ENCODE data around the gene LEMD2.

DNA sequence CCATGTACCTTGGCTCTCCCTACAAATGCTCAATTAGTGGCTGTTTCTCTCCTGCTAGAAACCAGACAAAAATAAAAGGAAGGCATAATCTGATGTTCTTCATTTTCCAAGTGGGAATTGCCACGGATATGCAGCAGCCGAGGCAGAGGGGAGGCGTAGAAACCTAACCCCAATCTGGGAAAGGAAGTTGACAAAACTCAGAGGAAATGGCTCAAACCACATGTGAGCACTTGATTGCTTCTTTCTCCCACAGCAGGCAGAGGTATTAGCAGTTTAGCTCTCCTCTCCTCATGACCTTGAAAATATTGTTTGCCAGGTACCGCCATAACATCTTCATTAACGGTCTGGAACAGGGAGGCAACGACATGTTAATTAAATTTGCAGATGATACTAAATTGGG is 18.7 kb upstream of the LEMD2 start:
- TF ChIP-seq EZH2 (IDR thresholded peaks at IDR 0.05) (no peak), POLR2AphosphoS5 (IDR thresholded peaks at IDR 0.05; ENCODE audit: borderline replicate concordance, low read depth, low read length) (no peak), FOXP2 (optimal IDR thresholded peaks at IDR 0.05; ENCODE audit: control extremely low read depth, extremely low read length, insufficient read depth) (no peak)

All from SK-N-MC (cell line).